A673 (cell line): ENCODE data around the gene GMEB1.

Experiments used
- CTCF ChIP-seq: fragments of 300-800, 200-600 bp; sonication (generic); conservative IDR thresholded peaks from 2 replicates; pipeline ENCODE4 v1.5.1; 2017; ENCODE audit warnings: low read depth, mild to moderate bottlenecking, antibody characterized with exemption, low read length, moderate library complexity, mixed read lengths
- EZH2 ChIP-seq: fragments of 200-600 bp; sonication (generic); IDR thresholded peaks from 2 replicates; pipeline ENCODE4 v1.6.1; 2017; ENCODE audit warnings: borderline replicate concordance, low read depth, mild to moderate bottlenecking, mixed read lengths, antibody characterized with exemption, low read length; ENCODE audit not compliant: poor library complexity, severe bottlenecking

GRCh38 chr1:28656335-28656734, 12.2 kb upstream of the GMEB1 start:
- TF ChIP-seq CTCF (no peak), EZH2 (no peak)
